ENCODE data around the gene PTGS2.

The PTGS2 gene

GRCh38 chr1:186680245-186681061 is at the start of gene PTGS2:
TSS of gene PTGS2 (minus strand) at chr1:186680423. CDS start at chr1:186680290, 133 bp downstream.
- DNase-seq (ENCODE audit: low spot score), result peak; percentile 53

GRCh38 chr1:186722711-186723309 is 42.6 kb upstream of the PTGS2 start:
- DNase-seq (ENCODE audit: low spot score), result peak; percentile 14

- no peak for DNase-seq (ENCODE audit: low spot score)
Measured at GRCh38 chr1:186717286-186717685, 37.1 kb upstream of the PTGS2 start.

- no peak for DNase-seq (ENCODE audit: low spot score)
Measured at GRCh38 chr1:186715887-186716809, 35.9 kb upstream of the PTGS2 start.

- no peak for DNase-seq (ENCODE audit: low spot score)
Measured at GRCh38 chr1:186710696-186711095, 30.5 kb upstream of the PTGS2 start.

- DNase-seq (ENCODE audit: low spot score), result no peak
Measured at GRCh38 chr1:186708694-186709097, 28.5 kb upstream of the PTGS2 start.

GRCh38 chr1:186703209-186703766 is 23.1 kb upstream of the PTGS2 start:
- DNase-seq (ENCODE audit: low spot score), result no peak

GRCh38 chr1:186700722-186701121 is 20.5 kb upstream of the PTGS2 start:
- DNase-seq (ENCODE audit: low spot score), result no peak

GRCh38 chr1:186699519-186699918 is 19.3 kb upstream of the PTGS2 start:
- DNase-seq (ENCODE audit: low spot score), result no peak

- no peak for DNase-seq (ENCODE audit: low spot score)
Measured at GRCh38 chr1:186689907-186690306, 9.7 kb upstream of the PTGS2 start.

- no peak for DNase-seq (ENCODE audit: low spot score)
Measured at GRCh38 chr1:186689376-186689775, 9.2 kb upstream of the PTGS2 start.

- DNase-seq (ENCODE audit: low spot score), result no peak
Measured at GRCh38 chr1:186683652-186684410, 3.6 kb upstream of the PTGS2 start.

- DNase-seq (ENCODE audit: low spot score), result no peak
Measured at GRCh38 chr1:186682736-186683135, 2.5 kb upstream of the PTGS2 start.

- no peak for DNase-seq (ENCODE audit: low spot score)
Measured at GRCh38 chr1:186681801-186682200, 1.6 kb upstream of the PTGS2 start.

GRCh38 chr1:186681121-186681520 is 898 bp upstream of the PTGS2 start:
- no peak for DNase-seq (ENCODE audit: low spot score)

- no peak for DNase-seq (ENCODE audit: low spot score)
Measured at GRCh38 chr1:186679924-186680244, 339 bp downstream of the PTGS2 start.

- DNase-seq (ENCODE audit: low spot score), result no peak
Measured at GRCh38 chr1:186678155-186678554, 2.1 kb downstream of the PTGS2 start.

- DNase-seq (ENCODE audit: low spot score), result no peak
Measured at GRCh38 chr1:186672596-186672995, 7.6 kb downstream of the PTGS2 start.

- DNase-seq (ENCODE audit: low spot score), result no peak
Measured at GRCh38 chr1:186672131-186672530, 8.1 kb downstream of the PTGS2 start.

- no peak for DNase-seq (ENCODE audit: low spot score)
Measured at GRCh38 chr1:186671136-186671825, 8.9 kb downstream of the PTGS2 start.

Measured in HuH-7.5 (cell line).